Pancreas (tissue), 10 donors: ENCODE data around the gene DTD1. TPM values are rescaled to one million over a fixed set of nuclear protein-coding genes. Genes with fewer than 3 reads are reported as not detected.

Source experiments
- ATAC-seq, 4 donors: fragments of 200-7000 bp; cut with Tn5 transposase; one replicate each; pipeline versions ENCODE4 v1.8.0 to v1.9.1; 2020; ENCODE audit warnings: mild to moderate bottlenecking in 4 of 4, moderate library complexity in 4 of 4
- DNase-seq, 6 donors: peaks; one replicate each; pipeline ENCODE4 v3.0.0-alpha.2; 2020
- FAIRE-seq: peaks from 2 replicates; lab custom pipeline; 2012; peaks lifted over from hg19 to GRCh38; lab: Jason Lieb, UNC
- H3K27ac ChIP-seq, 4 donors: fragments of 200-600 bp; sonication (generic); 1 replicate in 3 of 4; 2 replicates in 1 of 4; pipeline versions ENCODE4 v1.5.0 to v1.8.0; 2020
- H3K27me3 ChIP-seq, 4 donors: fragments of 200-600 bp; one replicate each; pipeline ENCODE4 v1.8.0; 2021
- H3K36me3 ChIP-seq, 3 donors: fragments of 200-600 bp; sonication (generic) in 1 of 3; one replicate each; pipeline versions ENCODE4 v1.5.0 to v1.8.0; 2020 to 2021
- H3K4me1 ChIP-seq, 3 donors: fragments of 200-600 bp; one replicate each; pipeline ENCODE4 v1.8.0; 2021
- H3K4me3 ChIP-seq, 4 donors: fragments of 200-600 bp; sonication (generic) in 2 of 4; one replicate each; pipeline versions ENCODE4 v1.5.0 to v1.8.0; 2020 to 2021
- H3K9me3 ChIP-seq, 4 donors: fragments of 200-600 bp; one replicate each; pipeline ENCODE4 v1.8.0; 2021
- CTCF ChIP-seq, 4 donors: fragments of 200-600 bp; sonication (generic) in 3 of 4; IDR thresholded peaks; one replicate each; pipeline versions ENCODE4 v1.5.0 to v1.8.0; 2021; ENCODE audit warnings: antibody characterized with exemption in 4 of 4
- WGBS, 2 donors: extraction: QIAGEN DNeasy Blood & Tissue Kit; methylation state at CpG; one replicate each; pipeline ENCODE4 v1.1.7; 2013; 5-methylcytosine and 5-hydroxymethylcytosine counted together
- intact Hi-C, 3 donors: fragments of 100-400 bp; cut with DNase I; formaldehyde crosslinking; loops; one replicate each; pipeline versions ENCODE4 v1.11.1 to v1.14.2; 2022
- polyA plus RNA-seq, 2 donors: library from polyadenylated mRNA; stranded (reverse); fragments of 200-250 nt; gene quantifications; one replicate each; pipeline ENCODE4 v1.2.3, GENCODE V29; 2013
- total RNA-seq, 6 donors: library from RNA; stranded (reverse); fragmentation: NEBNext Ultra II Directional in 4 of 6; extraction: Animal tissue kit (Norgen Biotek cat#: 25700) in 4 of 6; gene quantifications; one replicate each; pipeline versions ENCODE4 v1.2.1 to v1.2.4, GENCODE V29; 2021 to 2023
- donor health status: healthy with polysubstance abuse.
- donor health status: DM: no; HTN: no; CAD: no; lungs with moderate emphysema.
- donor health status: DM: no; HTN: no; CAD: no.
- donor health status: control.
- donor health status: control.
- donor health status: Bipolar disorder and iron deficiency.
- donor health status: DM: yes; HTN: yes; CAD: no.
- donor health status: DM: no; HTN: no; CAD: no.
- donor health status: DM: no; HTN: no; CAD: no.
- donor health status: DM: yes; HTN: yes; CAD: no.

Gene DTD1, protein sequence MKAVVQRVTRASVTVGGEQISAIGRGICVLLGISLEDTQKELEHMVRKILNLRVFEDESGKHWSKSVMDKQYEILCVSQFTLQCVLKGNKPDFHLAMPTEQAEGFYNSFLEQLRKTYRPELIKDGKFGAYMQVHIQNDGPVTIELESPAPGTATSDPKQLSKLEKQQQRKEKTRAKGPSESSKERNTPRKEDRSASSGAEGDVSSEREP
- total RNA-seq: 10 to 100 TPM in 5 of 6 donors, 1 to 10 TPM in 1; 8.5 to 14.5 (median 12.1) TPM
- polyA plus RNA-seq: 10 to 100 TPM in 1 of 2 donors, 1 to 10 TPM in 1; 7.4 to 20.6 TPM

GRCh38 chr20:18587665-18588573, at the start of gene DTD1:
TSS of gene DTD1 (plus strand) at chr20:18588054. CDS start at chr20:18588073, 19 bp downstream.
- DNase-seq (peak; percentile 89 to 98 (median 95)), FAIRE-seq (no peak)

DNA sequence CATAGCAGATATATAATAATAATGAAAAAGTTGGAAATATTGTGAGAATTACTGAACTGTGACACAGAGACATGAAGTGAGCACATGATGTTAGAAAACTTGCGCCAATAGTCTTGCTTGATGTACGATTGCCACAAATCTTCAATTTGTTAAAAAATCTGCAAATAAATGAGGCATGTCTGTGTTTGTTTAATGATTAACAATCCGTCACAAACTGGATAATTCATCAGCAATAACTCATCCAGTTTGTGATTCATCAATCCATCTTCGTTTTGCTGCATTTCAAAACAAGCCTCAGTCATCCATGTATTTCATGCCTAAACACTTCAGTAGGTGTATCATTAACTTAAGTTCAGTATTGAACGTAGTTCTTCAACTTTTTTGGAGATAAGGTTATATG, 46.1 kb upstream of the DTD1 start:
- H3K27me3 ChIP-seq: no peaks in the 10 kb centered on the region
- ATAC-seq: no peak
- H3K27ac ChIP-seq: no peak overlapping the region
- intact Hi-C loops: no loop called here
- no peak for FAIRE-seq
- no peaks in the 10 kb centered on the region for H3K9me3 ChIP-seq
- peaks cover 0 to 16% (median 15%) of the 10 kb centered on the region in 3 donors for H3K36me3 ChIP-seq
- no peak for TF ChIP-seq CTCF (IDR thresholded peaks at IDR 0.05)
- 47 to 49% methylated on average over 5 of the region's 5 CpGs for WGBS, 2 donors
- peaks cover 8 to 17% (median 16%) of the 10 kb centered on the region in 3 donors for H3K4me1 ChIP-seq
- no peak for DNase-seq
- no peak overlapping the region for H3K4me3 ChIP-seq

More at GRCh38 chr20:18587665-18588573, at the start of gene DTD1:
- no peaks in the 10 kb centered on the region for H3K27me3 ChIP-seq
- TF ChIP-seq CTCF (IDR thresholded peaks at IDR 0.05): peak; percentile 55 to 70 (median 66)
- peak within 1 kb of the TSS; percentile 62 to 98 (median 90) for H3K4me3 ChIP-seq
- peak within 1 kb of the TSS; percentile 17 to 69 (median 44) for H3K27ac ChIP-seq
- no peaks in the 10 kb centered on the region for H3K4me1 ChIP-seq
- intact Hi-C loops: no loop called here
- H3K9me3 ChIP-seq: no peaks in the 10 kb centered on the region
- WGBS, 2 donors: 1% methylated on average over 59 to 88 of the region's 88 CpGs
- ATAC-seq: peak; percentile 95 to 99 (median 98)
- H3K36me3 ChIP-seq: no peaks in the 10 kb centered on the region

DNA sequence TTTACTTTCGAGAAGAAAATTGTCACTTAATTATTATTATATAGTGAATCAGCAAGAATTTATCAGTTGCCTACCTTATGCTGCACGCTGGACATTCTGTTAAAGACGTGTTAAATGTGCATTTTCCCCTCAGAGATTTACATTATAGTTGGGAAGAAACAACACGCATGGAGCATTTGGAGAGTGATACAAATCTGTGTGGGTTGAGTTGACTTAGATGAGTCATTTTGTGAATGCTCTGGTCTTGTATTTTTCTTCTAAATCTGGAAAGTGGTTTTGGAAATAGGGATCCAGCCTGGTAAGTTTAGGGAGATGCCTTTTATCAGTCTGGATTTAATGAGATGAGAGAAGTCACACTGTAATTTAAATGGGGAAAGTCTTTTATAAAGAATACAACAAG, 44.6 kb upstream of the DTD1 start:
- no peak for DNase-seq
- peaks cover 8 to 17% (median 16%) of the 10 kb centered on the region in 3 donors for H3K4me1 ChIP-seq
- H3K27me3 ChIP-seq: no peaks in the 10 kb centered on the region
- intact Hi-C loops: no loop called here
- no peak for FAIRE-seq
- H3K4me3 ChIP-seq: no peak overlapping the region
- WGBS, 2 donors: 83 to 84% methylated on average over 4 of the region's 4 CpGs
- ATAC-seq: no peak
- no peak for TF ChIP-seq CTCF (IDR thresholded peaks at IDR 0.05)
- H3K9me3 ChIP-seq: no peaks in the 10 kb centered on the region
- H3K27ac ChIP-seq: peak overlapping the region in 3 of 4 donors; percentile 47 to 73 (median 67)
- peaks cover 0 to 21% (median 15%) of the 10 kb centered on the region in 3 donors for H3K36me3 ChIP-seq

- 13 to 15% methylated on average over 7 of the region's 7 CpGs for WGBS, 2 donors
- Histone ChIP-seq H3K4me3 (no peak overlapping the region), H3K4me1 (peaks cover 8 to 17% (median 16%) of the 10 kb centered on the region in 3 donors), H3K27ac (peak overlapping the region; percentile 3 to 73 (median 58)), H3K36me3 (peaks cover 0 to 25% (median 15%) of the 10 kb centered on the region in 3 donors), H3K9me3 (no peaks in the 10 kb centered on the region), H3K27me3 (no peaks in the 10 kb centered on the region)
- FAIRE-seq: no peak
- no peak for TF ChIP-seq CTCF (IDR thresholded peaks at IDR 0.05)
- peak; percentile 81 to 96 (median 94) for DNase-seq
- ATAC-seq: peak; percentile 91 to 96 (median 96)
- intact Hi-C loops: no loop called here
Observed at GRCh38 chr20:18543932-18544331, 43.9 kb upstream of the DTD1 start.
